BLaER1 (cell line): ENCODE measurements around the gene CRYBG1.

Experiments
- H3K27ac ChIP-seq: shearing (Covaris generic); formaldehyde crosslinking; 2 replicates; pipeline ENCODE4 v1.8.1; 2022
- H3K27me3 ChIP-seq: shearing (Covaris generic); formaldehyde crosslinking; 2 replicates; pipeline ENCODE4 v1.8.1; 2022
- H3K36me3 ChIP-seq: shearing (Covaris generic); formaldehyde crosslinking; 2 replicates; pipeline ENCODE4 v1.8.1; 2022
- H3K4me1 ChIP-seq: shearing (Covaris generic); formaldehyde crosslinking; 2 replicates; pipeline ENCODE4 v1.8.1; 2022
- H3K4me2 ChIP-seq: shearing (Covaris generic); formaldehyde crosslinking; 2 replicates; pipeline ENCODE4 v1.8.1; 2022
- H3K4me3 ChIP-seq: shearing (Covaris generic); formaldehyde crosslinking; 2 replicates; pipeline ENCODE4 v1.8.1; 2022
- H3K9ac ChIP-seq: shearing (Covaris generic); formaldehyde crosslinking; 2 replicates; pipeline ENCODE4 v1.8.1; 2022
- H3K9me3 ChIP-seq: shearing (Covaris generic); formaldehyde crosslinking; 2 replicates; pipeline ENCODE4 v1.8.1; 2022
- H4K20me1 ChIP-seq: shearing (Covaris generic); formaldehyde crosslinking; 2 replicates; pipeline ENCODE4 v1.8.1; 2022
- Cebpa-rat ChIP-seq: shearing (Covaris generic); IDR thresholded peaks from 2 replicates; pipeline ENCODE4 v1.8.1; 2022

The CRYBG1 gene

GRCh38 chr6:106519460-106520394 is 159.2 kb downstream of the CRYBG1 start:
- Histone ChIP-seq H3K4me3 (peak overlapping the region; percentile 40; the same call in 1 of the 2 replicates), H3K9ac (peak overlapping the region; percentile 33; the same call in 1 of the 2 replicates), H3K27me3 (peaks cover 7% of the 10 kb centered on the region; the same call in 1 of the 2 replicates), H3K27ac (peak overlapping the region; percentile 47), H4K20me1 (no peaks in the 10 kb centered on the region), H3K4me1 (peaks cover 55% of the 10 kb centered on the region), H3K9me3 (no peaks in the 10 kb centered on the region), H3K36me3 (no peaks in the 10 kb centered on the region), H3K4me2 (peak overlapping the region; percentile 83)
- TF ChIP-seq Cebpa-rat = no peak

GRCh38 chr6:106520711-106521401 is 160.3 kb downstream of the CRYBG1 start:
- Histone ChIP-seq H3K27ac (no peak overlapping the region), H3K27me3 (no peaks in the 10 kb centered on the region), H4K20me1 (no peaks in the 10 kb centered on the region), H3K4me3 (peak overlapping the region; percentile 25; the same call in 1 of the 2 replicates), H3K9ac (no peak overlapping the region), H3K4me2 (peak overlapping the region; percentile 83), H3K9me3 (no peaks in the 10 kb centered on the region), H3K4me1 (peaks cover 66% of the 10 kb centered on the region), H3K36me3 (no peaks in the 10 kb centered on the region)
- TF ChIP-seq Cebpa-rat = no peak

- H3K27ac ChIP-seq = no peak overlapping the region
- no peak overlapping the region for H3K9ac ChIP-seq
Observed at GRCh38 chr6:106522562-106523250, 162.2 kb downstream of the CRYBG1 start.

GRCh38 chr6:106525107-106525881 is 164.8 kb downstream of the CRYBG1 start:
- Histone ChIP-seq H3K9ac (no peak overlapping the region), H3K4me3 (peak overlapping the region; percentile 48; the same call in 1 of the 2 replicates), H3K4me2 (peak overlapping the region; percentile 77), H3K27ac (no peak overlapping the region), H3K4me1 (peaks cover 45% of the 10 kb centered on the region), H3K36me3 (no peaks in the 10 kb centered on the region), H3K9me3 (no peaks in the 10 kb centered on the region), H4K20me1 (no peaks in the 10 kb centered on the region), H3K27me3 (no peaks in the 10 kb centered on the region)
- no peak for TF ChIP-seq Cebpa-rat

More at GRCh38 chr6:106522562-106523250, 162.2 kb downstream of the CRYBG1 start:
- no peaks in the 10 kb centered on the region for H4K20me1 ChIP-seq
- H3K4me2 ChIP-seq = no peak overlapping the region
- no peaks in the 10 kb centered on the region for H3K9me3 ChIP-seq
- no peaks in the 10 kb centered on the region for H3K27me3 ChIP-seq
- H3K4me1 ChIP-seq = peaks cover 65% of the 10 kb centered on the region
- no peak for TF ChIP-seq Cebpa-rat
- no peaks in the 10 kb centered on the region for H3K36me3 ChIP-seq
- H3K4me3 ChIP-seq = no peak overlapping the region

GRCh38 chr6:106525882-106526275 is 165.4 kb downstream of the CRYBG1 start:
- H3K9ac ChIP-seq = no peak overlapping the region
- H3K27me3 ChIP-seq = no peaks in the 10 kb centered on the region
- H3K4me3 ChIP-seq = no peak overlapping the region
- peak overlapping the region; percentile 77 for H3K4me2 ChIP-seq
- no peaks in the 10 kb centered on the region for H3K9me3 ChIP-seq
- H3K36me3 ChIP-seq = no peaks in the 10 kb centered on the region
- TF ChIP-seq Cebpa-rat = no peak
- no peak overlapping the region for H3K27ac ChIP-seq
- peaks cover 39% of the 10 kb centered on the region for H3K4me1 ChIP-seq
- no peaks in the 10 kb centered on the region for H4K20me1 ChIP-seq

- no peak overlapping the region for H3K4me2 ChIP-seq
- H3K27ac ChIP-seq = no peak overlapping the region
- H3K27me3 ChIP-seq = no peaks in the 10 kb centered on the region
- no peak for TF ChIP-seq Cebpa-rat
- no peak overlapping the region for H3K4me3 ChIP-seq
- H3K9me3 ChIP-seq = no peaks in the 10 kb centered on the region
- no peaks in the 10 kb centered on the region for H3K36me3 ChIP-seq
- H3K4me1 ChIP-seq = peaks cover 27% of the 10 kb centered on the region
- no peak overlapping the region for H3K9ac ChIP-seq
- no peaks in the 10 kb centered on the region for H4K20me1 ChIP-seq
Observed at GRCh38 chr6:106527117-106527516, 166.6 kb downstream of the CRYBG1 start.

- no peak for TF ChIP-seq Cebpa-rat
- H3K4me2 ChIP-seq = no peak overlapping the region
Observed at GRCh38 chr6:106527979-106528378, 167.5 kb downstream of the CRYBG1 start.

GRCh38 chr6:106528521-106528920 is 168.0 kb downstream of the CRYBG1 start:
- Histone ChIP-seq H3K27ac (no peak overlapping the region), H3K9me3 (no peaks in the 10 kb centered on the region), H3K27me3 (no peaks in the 10 kb centered on the region), H3K36me3 (no peaks in the 10 kb centered on the region), H3K4me2 (no peak overlapping the region), H3K4me3 (no peak overlapping the region), H4K20me1 (no peaks in the 10 kb centered on the region), H3K4me1 (peaks cover 27% of the 10 kb centered on the region), H3K9ac (no peak overlapping the region)
- no peak for TF ChIP-seq Cebpa-rat

More at GRCh38 chr6:106527979-106528378, 167.5 kb downstream of the CRYBG1 start:
- Histone ChIP-seq H3K4me1 (peaks cover 27% of the 10 kb centered on the region), H3K9ac (no peak overlapping the region), H3K9me3 (no peaks in the 10 kb centered on the region), H4K20me1 (no peaks in the 10 kb centered on the region), H3K36me3 (no peaks in the 10 kb centered on the region), H3K4me3 (no peak overlapping the region), H3K27me3 (no peaks in the 10 kb centered on the region), H3K27ac (no peak overlapping the region)

- no peak overlapping the region for H3K27ac ChIP-seq
- no peaks in the 10 kb centered on the region for H3K9me3 ChIP-seq
- no peaks in the 10 kb centered on the region for H4K20me1 ChIP-seq
- TF ChIP-seq Cebpa-rat = no peak
- H3K4me3 ChIP-seq = no peak overlapping the region
- no peaks in the 10 kb centered on the region for H3K27me3 ChIP-seq
- H3K36me3 ChIP-seq = no peaks in the 10 kb centered on the region
- H3K9ac ChIP-seq = no peak overlapping the region
- H3K4me2 ChIP-seq = no peak overlapping the region
- peaks cover 23% of the 10 kb centered on the region for H3K4me1 ChIP-seq
Observed at GRCh38 chr6:106529438-106529837, 168.9 kb downstream of the CRYBG1 start.
